Measurements from ENCODE around the gene ASPM.

GRCh38 chr1:197151185-197151584, 4.7 kb upstream of the ASPM start:
- TF ChIP-seq PATZ1 (CRISPR knock-in tag; IDR thresholded peaks at IDR 0.05; ENCODE audit: borderline replicate concordance) (no peak), ARNTL (CRISPR knock-in tag; IDR thresholded peaks at IDR 0.05; ENCODE audit: borderline replicate concordance, low read depth) (no peak), ZFP30 (CRISPR knock-in tag; IDR thresholded peaks at IDR 0.05) (no peak), RARB (CRISPR knock-in tag; IDR thresholded peaks at IDR 0.05) (no peak), ZNF70 (CRISPR knock-in tag; IDR thresholded peaks at IDR 0.05) (no peak), CSDC2 (CRISPR knock-in tag; IDR thresholded peaks at IDR 0.05) (no peak), OSR1 (CRISPR knock-in tag; IDR thresholded peaks at IDR 0.05) (no peak), TCF4 (CRISPR knock-in tag; IDR thresholded peaks at IDR 0.05; ENCODE audit: borderline replicate concordance) (no peak), PPARA (CRISPR knock-in tag; IDR thresholded peaks at IDR 0.05; ENCODE audit: borderline replicate concordance) (no peak), ZNF8 (CRISPR knock-in tag; IDR thresholded peaks at IDR 0.05) (no peak), BACH2 (CRISPR knock-in tag; IDR thresholded peaks at IDR 0.05; ENCODE audit: borderline replicate concordance) (no peak)
- TF ChIP-seq, protein P1, sequence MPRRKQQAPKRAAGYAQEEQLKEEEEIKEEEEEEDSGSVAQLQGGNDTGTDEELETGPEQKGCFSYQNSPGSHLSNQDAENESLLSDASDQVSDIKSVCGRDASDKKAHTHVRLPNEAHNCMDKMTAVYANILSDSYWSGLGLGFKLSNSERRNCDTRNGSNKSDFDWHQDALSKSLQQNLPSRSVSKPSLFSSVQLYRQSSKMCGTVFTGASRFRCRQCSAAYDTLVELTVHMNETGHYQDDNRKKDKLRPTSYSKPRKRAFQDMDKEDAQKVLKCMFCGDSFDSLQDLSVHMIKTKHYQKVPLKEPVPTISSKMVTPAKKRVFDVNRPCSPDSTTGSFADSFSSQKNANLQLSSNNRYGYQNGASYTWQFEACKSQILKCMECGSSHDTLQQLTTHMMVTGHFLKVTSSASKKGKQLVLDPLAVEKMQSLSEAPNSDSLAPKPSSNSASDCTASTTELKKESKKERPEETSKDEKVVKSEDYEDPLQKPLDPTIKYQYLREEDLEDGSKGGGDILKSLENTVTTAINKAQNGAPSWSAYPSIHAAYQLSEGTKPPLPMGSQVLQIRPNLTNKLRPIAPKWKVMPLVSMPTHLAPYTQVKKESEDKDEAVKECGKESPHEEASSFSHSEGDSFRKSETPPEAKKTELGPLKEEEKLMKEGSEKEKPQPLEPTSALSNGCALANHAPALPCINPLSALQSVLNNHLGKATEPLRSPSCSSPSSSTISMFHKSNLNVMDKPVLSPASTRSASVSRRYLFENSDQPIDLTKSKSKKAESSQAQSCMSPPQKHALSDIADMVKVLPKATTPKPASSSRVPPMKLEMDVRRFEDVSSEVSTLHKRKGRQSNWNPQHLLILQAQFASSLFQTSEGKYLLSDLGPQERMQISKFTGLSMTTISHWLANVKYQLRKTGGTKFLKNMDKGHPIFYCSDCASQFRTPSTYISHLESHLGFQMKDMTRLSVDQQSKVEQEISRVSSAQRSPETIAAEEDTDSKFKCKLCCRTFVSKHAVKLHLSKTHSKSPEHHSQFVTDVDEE (CRISPR knock-in tag; IDR thresholded peaks at IDR 0.05), result no peak
- TF ChIP-seq, protein P2, sequence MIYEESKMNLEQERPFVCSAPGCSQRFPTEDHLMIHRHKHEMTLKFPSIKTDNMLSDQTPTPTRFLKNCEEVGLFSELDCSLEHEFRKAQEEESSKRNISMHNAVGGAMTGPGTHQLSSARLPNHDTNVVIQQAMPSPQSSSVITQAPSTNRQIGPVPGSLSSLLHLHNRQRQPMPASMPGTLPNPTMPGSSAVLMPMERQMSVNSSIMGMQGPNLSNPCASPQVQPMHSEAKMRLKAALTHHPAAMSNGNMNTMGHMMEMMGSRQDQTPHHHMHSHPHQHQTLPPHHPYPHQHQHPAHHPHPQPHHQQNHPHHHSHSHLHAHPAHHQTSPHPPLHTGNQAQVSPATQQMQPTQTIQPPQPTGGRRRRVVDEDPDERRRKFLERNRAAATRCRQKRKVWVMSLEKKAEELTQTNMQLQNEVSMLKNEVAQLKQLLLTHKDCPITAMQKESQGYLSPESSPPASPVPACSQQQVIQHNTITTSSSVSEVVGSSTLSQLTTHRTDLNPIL (CRISPR knock-in tag; IDR thresholded peaks at IDR 0.05; ENCODE audit: low read depth), result no peak

Data from SK-N-SH treated with all-trans-retinoic acid at 6 μM for 48 hours (cell line).